Measurements from ENCODE around the gene PLCXD1.

PLCXD1 gene

DNA sequence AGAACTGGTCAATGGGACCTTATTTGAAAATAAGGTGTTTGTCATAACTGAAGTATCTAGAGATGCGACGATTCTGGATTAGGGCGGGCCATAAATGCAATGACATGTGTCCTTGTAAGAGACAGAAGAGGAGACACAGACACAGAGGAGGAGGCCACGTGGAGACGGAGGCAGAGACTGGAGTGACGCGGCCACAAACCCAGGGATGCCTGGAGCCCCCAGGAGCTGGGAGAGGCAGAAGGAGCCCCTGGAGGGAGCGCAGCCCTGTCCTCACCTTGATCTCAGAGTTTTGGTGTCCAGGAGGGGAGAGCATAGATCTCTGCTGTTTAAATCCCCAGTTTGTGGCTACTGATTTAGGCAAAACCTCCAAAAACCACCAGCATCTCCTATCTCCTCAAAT, 32.4 kb downstream of the PLCXD1 start:
- TF ChIP-seq GATA2 (IDR thresholded peaks at IDR 0.05; ENCODE audit: low read depth, low read length): no peak
- TF ChIP-seq GATA3 (IDR thresholded peaks at IDR 0.05; ENCODE audit: low read depth, low read length): no peak

GRCh38 chrX:314049-314448, 32.9 kb downstream of the PLCXD1 start:
- TF ChIP-seq GATA2 (IDR thresholded peaks at IDR 0.05; ENCODE audit: low read depth, low read length): no peak
- TF ChIP-seq GATA3 (IDR thresholded peaks at IDR 0.05; ENCODE audit: low read depth, low read length): no peak

DNA sequence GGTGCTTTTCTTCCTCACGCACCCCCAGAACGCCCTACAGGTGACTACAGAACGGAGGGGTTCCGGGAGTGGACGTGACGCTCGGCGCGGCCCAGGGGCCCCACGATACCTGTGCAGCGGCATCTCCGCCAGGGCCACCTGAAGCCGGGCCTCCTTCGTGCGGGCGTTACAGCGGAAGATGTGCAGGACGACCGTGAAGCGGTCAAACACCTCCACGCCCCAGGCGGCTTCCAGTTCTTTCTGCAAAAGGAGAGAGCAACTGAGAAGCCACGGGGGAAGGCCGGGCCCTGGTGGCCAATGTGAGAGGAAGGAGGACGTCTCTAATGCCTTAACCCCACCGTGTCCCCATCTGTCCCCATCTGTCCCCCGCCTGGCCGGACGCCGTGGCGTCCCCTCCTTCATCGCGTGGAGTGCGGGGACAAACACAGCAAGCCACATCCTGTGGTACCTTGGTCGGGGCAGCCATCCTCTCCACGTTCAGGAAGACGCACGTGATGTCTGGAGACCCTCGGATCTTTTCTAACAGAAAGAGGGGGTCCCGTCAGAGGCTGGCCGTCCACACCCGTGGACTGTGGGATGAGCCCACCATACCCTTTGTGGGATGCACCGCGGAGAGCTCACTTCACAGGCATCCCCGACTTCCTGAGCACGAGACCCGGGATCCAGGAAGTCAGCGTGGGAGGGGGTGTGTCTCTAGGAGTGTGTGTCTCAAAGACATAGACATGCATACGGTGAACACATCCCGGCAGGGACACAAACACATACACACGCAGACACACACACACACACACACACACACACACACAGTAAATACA, 33.8 kb downstream of the PLCXD1 start:
- TF ChIP-seq GATA3 (IDR thresholded peaks at IDR 0.05; ENCODE audit: low read depth, low read length) (no peak), GATA2 (IDR thresholded peaks at IDR 0.05; ENCODE audit: low read depth, low read length) (no peak)

DNA sequence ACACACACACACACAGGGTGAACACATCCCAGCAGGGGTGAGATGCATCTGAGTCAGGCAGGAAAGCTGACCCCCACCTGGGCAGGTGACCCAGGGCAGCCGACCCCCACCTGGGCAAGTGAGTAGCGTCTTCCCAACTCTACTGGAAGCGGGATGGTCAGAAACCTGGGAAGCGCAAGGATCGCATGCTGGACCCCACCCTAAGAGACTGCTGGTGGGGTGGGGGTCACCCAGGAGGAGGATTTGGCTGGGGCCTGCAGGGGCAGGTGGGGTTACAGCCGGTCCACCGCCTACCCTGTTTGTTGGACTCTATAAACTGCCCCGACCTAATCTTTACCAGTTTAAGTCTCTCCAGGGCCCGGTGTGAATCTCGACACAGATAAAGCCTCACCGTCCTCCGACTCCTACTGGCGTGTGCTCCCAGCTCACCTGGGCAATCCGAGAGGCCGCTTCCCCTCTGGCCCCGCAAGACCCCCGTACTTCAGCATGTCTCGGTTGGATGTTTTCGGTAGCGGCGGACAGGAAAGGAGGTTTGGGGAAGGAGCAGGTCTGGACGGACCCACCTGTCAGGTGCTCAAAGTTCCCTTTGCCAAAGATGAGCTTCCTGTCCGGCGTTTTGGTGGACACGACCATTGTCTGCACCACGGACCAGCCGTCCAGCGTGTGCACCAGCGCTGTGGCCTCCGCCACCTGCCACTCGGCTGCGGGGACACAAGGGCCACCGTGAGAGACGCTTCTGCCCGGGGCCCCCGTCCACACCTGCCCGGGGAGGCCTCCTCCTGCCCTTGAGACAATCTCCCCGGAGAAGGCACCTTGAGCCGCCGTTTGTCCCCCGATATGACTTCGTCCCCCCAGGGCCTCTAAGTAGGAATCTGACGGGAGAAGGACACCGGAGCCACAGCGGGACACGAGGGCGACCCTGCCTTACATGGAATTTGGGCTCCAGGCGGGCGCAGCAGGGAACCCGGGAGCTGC, 35.5 kb downstream of the PLCXD1 start:
- TF ChIP-seq GATA2 (IDR thresholded peaks at IDR 0.05; ENCODE audit: low read depth, low read length) (no peak), GATA3 (IDR thresholded peaks at IDR 0.05; ENCODE audit: low read depth, low read length) (no peak)

DNA sequence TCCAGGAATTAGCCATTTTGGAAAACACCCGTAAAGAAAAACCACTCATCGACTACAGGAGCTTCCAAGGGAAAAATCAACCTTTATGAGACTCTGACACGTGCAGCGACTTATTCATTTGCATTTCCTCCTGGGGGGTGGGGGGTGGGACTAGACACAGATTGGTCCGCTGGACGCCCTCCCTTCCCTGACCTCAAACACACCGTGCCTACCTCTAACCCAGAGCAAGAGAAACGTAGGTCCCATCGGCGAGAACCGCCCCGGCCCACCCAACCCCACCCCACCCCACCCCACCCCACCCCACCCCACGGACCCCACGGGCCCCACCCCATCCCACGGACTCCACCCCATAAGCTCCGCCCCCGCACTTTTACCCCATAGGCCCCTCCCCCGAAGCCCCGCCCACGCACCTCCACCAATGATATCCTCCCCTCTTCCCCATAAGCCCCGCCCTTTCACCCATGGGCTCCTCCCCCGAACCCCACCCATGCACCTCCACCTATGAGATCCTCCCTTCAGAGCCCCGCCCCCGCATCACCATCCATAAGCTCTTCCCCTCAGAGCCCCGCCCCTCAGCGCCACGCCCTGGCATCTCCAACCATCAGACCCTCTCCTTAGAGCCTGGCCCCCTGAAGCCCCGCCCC, 36.4 kb downstream of the PLCXD1 start:
- TF ChIP-seq GATA3 (IDR thresholded peaks at IDR 0.05; ENCODE audit: low read depth, low read length): no peak

DNA sequence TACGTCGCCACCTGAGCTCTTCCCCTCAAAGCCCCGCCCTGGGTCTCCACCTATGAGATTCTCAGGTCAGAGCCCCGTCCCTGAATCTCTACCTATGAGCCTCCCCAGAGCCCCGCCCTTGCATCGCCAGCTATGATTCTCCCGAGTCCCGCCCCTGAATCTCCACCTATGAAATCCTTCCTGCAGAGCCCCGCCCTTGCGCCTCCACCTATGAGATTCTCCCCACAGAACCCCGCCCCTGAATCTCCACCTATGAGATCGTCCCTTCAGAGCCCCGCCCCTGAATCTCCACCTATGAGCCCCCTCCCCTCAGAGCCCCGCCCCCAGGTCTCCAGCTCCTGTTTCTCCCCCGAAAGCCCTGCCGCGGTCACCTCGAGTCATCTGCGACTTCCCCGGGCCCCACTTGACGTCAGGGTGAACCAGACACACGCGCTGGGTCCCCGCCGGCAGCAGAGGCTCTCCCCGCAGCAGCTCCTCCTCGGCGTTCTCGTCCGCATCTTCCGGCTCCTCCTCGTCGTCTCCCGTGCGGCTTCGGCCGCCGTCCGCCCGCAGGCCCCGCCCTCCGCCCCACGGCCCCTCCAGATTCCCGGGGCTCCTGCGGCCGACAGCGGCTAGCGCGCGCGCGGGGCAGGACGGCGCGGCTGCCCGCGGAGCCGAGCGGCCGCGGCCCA, 37.0 kb downstream of the PLCXD1 start:
- TF ChIP-seq GATA2 (IDR thresholded peaks at IDR 0.05; ENCODE audit: low read depth, low read length): no peak

GRCh38 chrX:318739-319578, 37.8 kb downstream of the PLCXD1 start, which contains the start of gene GTPBP6:
GTPBP6 (minus strand) TSS chrX:318796; CDS start chrX:318787, 9 bp downstream.
- no peak for TF ChIP-seq GATA3 (IDR thresholded peaks at IDR 0.05; ENCODE audit: low read depth, low read length)
- TF ChIP-seq GATA2 (IDR thresholded peaks at IDR 0.05; ENCODE audit: low read depth, low read length): no peak

DNA sequence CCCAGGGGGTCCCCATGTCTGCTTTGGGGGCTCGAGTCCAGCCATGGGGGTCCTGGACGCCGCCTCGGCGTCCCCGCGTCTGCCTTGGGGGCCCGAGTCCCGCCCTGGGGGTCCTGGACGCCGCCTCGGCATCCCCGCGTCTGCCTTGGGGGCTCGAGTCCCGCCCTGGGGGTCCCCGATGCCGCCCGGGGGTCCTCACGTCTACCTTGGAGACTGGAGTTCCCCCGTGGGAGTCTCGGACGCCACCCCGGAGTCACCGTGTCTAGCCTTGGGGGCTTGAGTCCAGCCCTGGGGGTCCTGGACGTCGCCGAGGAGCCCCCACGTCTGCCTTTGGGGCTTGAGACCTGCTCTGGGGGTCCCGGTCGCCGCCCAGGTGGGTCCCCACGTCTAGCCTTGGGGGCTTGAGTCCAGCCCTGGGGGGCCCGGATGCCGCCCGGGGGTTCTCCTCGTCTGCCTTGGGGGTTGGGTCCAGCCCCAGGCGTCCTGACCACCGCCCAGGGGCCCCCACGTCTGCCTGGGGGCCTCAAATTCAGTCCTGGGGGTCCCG, 38.5 kb downstream of the PLCXD1 start:
- TF ChIP-seq GATA3 (IDR thresholded peaks at IDR 0.05; ENCODE audit: low read depth, low read length): no peak
- no peak for TF ChIP-seq GATA2 (IDR thresholded peaks at IDR 0.05; ENCODE audit: low read depth, low read length)

- TF ChIP-seq GATA2 (IDR thresholded peaks at IDR 0.05; ENCODE audit: low read depth, low read length) (no peak), GATA3 (IDR thresholded peaks at IDR 0.05; ENCODE audit: low read depth, low read length) (no peak)
These were observed 39.1 kb downstream of the PLCXD1 start for GRCh38 chrX:320126-320783.

GRCh38 chrX:323721-324628, 42.8 kb downstream of the PLCXD1 start:
- TF ChIP-seq GATA3 (IDR thresholded peaks at IDR 0.05; ENCODE audit: low read depth, low read length) (no peak), GATA2 (IDR thresholded peaks at IDR 0.05; ENCODE audit: low read depth, low read length) (peak; percentile 29; the same call in 1 of the 2 replicates)

- no peak for TF ChIP-seq GATA2 (IDR thresholded peaks at IDR 0.05; ENCODE audit: low read depth, low read length)
- TF ChIP-seq GATA3 (IDR thresholded peaks at IDR 0.05; ENCODE audit: low read depth, low read length): no peak
These were observed 46.5 kb downstream of the PLCXD1 start for GRCh38 chrX:327660-328126.

All from SH-SY5Y (cell line).